ENCODE measurements around the gene ZNF507.
A peak's percentile ranks its signal among the peaks of the same experiment; 100 is the strongest.

Gene ZNF507

DNA sequence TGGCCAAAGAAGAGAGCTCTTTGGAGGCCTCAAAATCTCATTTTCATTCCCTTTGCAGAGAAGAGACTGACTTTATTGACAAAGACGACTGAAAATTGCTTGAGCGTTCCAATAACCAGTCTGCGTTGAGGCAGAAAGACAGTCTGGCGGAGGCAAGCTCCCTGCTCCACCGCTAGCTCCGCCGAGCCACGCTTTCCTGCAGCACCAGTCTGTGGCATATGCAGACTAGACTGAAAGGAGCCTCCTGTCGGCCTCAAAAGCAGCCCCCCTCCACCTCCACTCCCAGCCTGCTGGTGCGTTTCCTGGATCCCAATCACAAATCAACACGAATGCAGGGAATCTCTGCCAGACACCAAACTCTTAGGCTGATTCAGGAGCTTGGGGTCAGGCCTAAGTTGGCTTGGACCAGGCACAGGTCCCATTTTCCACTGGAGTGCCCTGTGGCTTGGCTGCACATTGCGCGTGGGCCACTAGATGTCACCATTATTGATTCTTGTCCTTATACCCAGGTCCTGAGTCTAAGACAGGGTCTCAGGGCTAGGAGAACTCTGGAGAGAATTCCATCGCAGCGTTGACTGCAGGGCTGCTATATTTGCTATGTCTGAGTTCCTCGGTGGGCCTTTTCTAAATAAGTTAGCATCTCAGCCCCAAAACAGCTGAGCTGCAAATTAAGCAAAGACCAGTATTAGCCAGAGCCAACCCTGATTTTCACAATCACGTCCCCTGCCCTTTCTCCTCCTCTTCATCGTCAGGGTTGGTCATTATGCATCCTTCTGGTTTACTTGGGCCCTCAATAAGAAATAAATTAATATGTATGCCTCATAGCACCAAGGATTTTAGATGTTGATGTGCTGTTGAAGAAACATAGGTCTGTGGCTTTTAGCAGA lies 5.2 kb upstream of the ZNF507 start:
- no peaks in the 10 kb centered on the region for H3K36me3 ChIP-seq (ENCODE audit: control insufficient read depth, insufficient read depth, low read length)
- 78 to 88% methylated on average over 14 to 16 of the region's 18 CpGs for WGBS, 2 experiments (ENCODE audit: insufficient coverage in 2 of 2)

DNA sequence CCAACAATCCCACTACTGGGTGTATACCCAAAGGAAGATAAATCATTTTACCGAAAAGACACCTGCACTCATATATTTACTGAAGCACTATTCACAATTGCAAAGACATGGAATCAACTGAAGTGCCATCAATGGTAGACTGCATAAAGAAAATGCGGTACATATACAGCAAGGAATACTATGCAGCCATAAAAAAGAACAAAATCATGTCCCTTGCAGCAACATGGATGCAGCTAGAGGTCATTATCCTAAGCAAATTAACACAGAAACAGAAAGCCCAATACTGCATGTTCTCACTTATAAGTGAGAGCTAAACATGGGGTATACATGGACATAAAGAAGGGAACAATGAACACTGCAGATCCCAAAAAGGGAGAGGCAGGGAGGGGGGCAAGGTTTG lies 2.7 kb upstream of the ZNF507 start:
- Histone ChIP-seq H3K9me3 (ENCODE audit: control insufficient read depth, low read length) (peaks cover 6% of the 10 kb centered on the region), H3K4me3 (ENCODE audit: extremely low read depth, insufficient read depth, low read length, poor library complexity, severe bottlenecking) (no peak overlapping the region), H3K27ac (ENCODE audit: low read depth, low read length, severe bottlenecking) (no peak overlapping the region), H3K36me3 (ENCODE audit: control insufficient read depth, insufficient read depth, low read length) (peaks cover 7% of the 10 kb centered on the region), H3K4me1 (ENCODE audit: control insufficient read depth, insufficient read depth, low read length, poor library complexity, severe bottlenecking) (no peaks in the 10 kb centered on the region)
- 78 to 89% methylated on average over 1 to 2 of the region's 2 CpGs for WGBS, 2 experiments (ENCODE audit: insufficient coverage in 2 of 2)

More for the DNA sequence above, 5.2 kb upstream of the ZNF507 start:
- no peak overlapping the region for H3K27ac ChIP-seq (ENCODE audit: low read depth, low read length, severe bottlenecking)
- H3K4me3 ChIP-seq (ENCODE audit: extremely low read depth, insufficient read depth, low read length, poor library complexity, severe bottlenecking), result no peak overlapping the region
- H3K4me1 ChIP-seq (ENCODE audit: control insufficient read depth, insufficient read depth, low read length, poor library complexity, severe bottlenecking), result no peaks in the 10 kb centered on the region
- peaks cover 6% of the 10 kb centered on the region for H3K9me3 ChIP-seq (ENCODE audit: control insufficient read depth, low read length)

DNA sequence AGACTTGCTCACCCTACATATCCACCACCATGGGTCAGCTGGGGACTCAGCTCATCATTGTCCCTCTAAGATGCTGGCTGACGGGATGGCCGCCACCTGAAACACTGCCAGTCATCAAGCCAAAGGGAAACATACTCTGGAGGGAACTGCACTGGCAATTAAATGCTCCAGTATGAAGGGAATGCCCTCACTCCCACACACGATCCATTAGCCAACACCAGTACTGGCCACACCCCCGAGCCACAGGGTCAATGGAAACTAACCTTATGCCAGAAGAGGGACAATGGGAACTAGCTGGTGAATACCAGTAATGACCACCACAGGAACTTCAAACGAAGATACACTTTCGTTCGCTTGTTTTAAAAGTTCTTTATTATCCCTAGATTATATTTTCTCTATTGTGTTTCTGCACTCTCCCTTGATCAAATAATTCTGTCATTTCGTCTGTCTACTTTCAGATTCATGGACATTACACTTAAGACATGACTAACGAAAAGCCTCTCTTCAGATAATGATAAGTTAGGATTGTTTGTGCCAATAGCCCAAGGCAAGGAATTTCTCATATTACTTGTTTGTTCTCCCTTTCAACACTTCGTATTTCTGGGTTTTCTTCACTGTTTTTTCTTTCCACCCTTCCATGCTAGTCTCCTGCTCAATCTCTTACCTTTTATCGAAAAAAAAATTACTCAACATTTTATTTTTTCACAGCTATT lies 1.7 kb upstream of the ZNF507 start:
- 90 to 100% methylated on average over 2 to 4 of the region's 11 CpGs for WGBS, 2 experiments (ENCODE audit: insufficient coverage in 2 of 2)
- no peaks in the 10 kb centered on the region for H3K4me1 ChIP-seq (ENCODE audit: control insufficient read depth, insufficient read depth, low read length, poor library complexity, severe bottlenecking)
- no peak overlapping the region for H3K4me3 ChIP-seq (ENCODE audit: extremely low read depth, insufficient read depth, low read length, poor library complexity, severe bottlenecking)
- peaks cover 11% of the 10 kb centered on the region for H3K36me3 ChIP-seq (ENCODE audit: control insufficient read depth, insufficient read depth, low read length)
- peaks cover 6% of the 10 kb centered on the region for H3K9me3 ChIP-seq (ENCODE audit: control insufficient read depth, low read length)
- H3K27ac ChIP-seq (ENCODE audit: low read depth, low read length, severe bottlenecking), result no peak overlapping the region

DNA sequence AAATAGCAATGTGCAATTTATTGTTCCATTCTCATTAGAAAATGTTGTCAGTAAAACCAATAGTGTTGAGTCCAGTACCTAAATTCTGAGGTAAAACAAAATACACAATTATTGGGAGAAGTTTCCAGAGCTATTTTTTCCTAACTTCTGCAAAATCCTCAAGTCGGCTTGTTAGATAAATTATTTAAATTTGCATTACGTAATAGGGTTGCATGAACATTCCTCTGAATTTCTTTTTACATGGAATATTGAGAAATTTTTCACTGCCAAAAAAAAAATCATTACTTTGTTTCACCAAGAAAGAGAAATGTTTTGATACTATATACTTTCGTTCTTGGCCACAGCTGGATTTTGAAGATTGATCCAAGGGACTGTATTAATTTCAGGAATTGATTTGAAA lies 1.5 kb downstream of the ZNF507 start:
- H3K36me3 ChIP-seq (ENCODE audit: control insufficient read depth, insufficient read depth, low read length), result peaks cover 19% of the 10 kb centered on the region
- peak overlapping the region; percentile 85 for H3K4me3 ChIP-seq (ENCODE audit: extremely low read depth, insufficient read depth, low read length, poor library complexity, severe bottlenecking)
- WGBS, 2 experiments (ENCODE audit: insufficient coverage in 2 of 2), result no CpG with 5 or more reads among the region's 3 CpGs

DNA sequence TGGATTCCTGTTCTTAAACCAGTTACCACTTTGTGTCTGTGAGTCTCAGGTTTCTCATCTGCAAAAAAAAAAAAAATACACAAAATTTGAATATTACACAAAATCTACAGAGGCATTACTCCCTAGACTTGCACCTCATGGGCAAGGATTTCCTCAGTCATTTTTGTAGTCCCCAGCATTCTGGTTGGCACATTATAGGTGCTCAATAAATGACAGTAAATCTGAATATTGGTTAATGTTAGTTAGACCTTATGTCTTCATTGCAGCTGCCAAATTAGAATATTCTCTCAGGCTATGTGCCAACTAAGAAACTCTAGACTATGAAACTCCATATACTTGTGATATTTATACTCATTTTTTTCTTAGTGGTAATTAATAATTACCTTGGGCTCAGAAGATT lies 2.2 kb downstream of the ZNF507 start:
- Histone ChIP-seq H3K27ac (ENCODE audit: low read depth, low read length, severe bottlenecking) (no peak overlapping the region), H3K9me3 (ENCODE audit: control insufficient read depth, low read length) (peaks cover 6% of the 10 kb centered on the region), H3K36me3 (ENCODE audit: control insufficient read depth, insufficient read depth, low read length) (peaks cover 24% of the 10 kb centered on the region), H3K4me3 (ENCODE audit: extremely low read depth, insufficient read depth, low read length, poor library complexity, severe bottlenecking) (no peak overlapping the region), H3K4me1 (ENCODE audit: control insufficient read depth, insufficient read depth, low read length, poor library complexity, severe bottlenecking) (no peaks in the 10 kb centered on the region)

More for the DNA sequence above, 1.5 kb downstream of the ZNF507 start:
- no peak overlapping the region for H3K27ac ChIP-seq (ENCODE audit: low read depth, low read length, severe bottlenecking)
- peaks cover 6% of the 10 kb centered on the region for H3K9me3 ChIP-seq (ENCODE audit: control insufficient read depth, low read length)
- H3K4me1 ChIP-seq (ENCODE audit: control insufficient read depth, insufficient read depth, low read length, poor library complexity, severe bottlenecking), result no peaks in the 10 kb centered on the region

DNA sequence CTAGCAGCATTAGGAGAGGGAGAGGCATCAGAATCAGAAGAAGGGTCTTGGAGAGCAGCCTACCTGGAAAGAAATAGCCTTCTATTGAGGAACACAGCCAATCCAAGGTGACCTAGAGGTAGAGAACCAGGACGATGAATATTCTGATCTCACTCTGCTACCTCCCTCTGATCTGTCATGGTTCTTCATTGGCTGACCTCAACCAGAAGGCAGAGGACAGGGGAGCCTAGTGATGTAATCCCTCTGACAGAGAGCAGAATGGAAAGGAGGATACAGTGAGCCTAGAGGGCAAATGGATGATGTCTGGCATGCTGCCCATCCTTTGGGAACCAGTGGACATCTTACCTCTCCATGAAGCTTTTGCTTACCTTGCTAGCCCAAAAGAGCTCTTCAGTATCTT lies 3.6 kb downstream of the ZNF507 start:
- Histone ChIP-seq H3K27ac (ENCODE audit: low read depth, low read length, severe bottlenecking) (no peak overlapping the region), H3K4me1 (ENCODE audit: control insufficient read depth, insufficient read depth, low read length, poor library complexity, severe bottlenecking) (no peaks in the 10 kb centered on the region), H3K9me3 (ENCODE audit: control insufficient read depth, low read length) (peaks cover 6% of the 10 kb centered on the region), H3K36me3 (ENCODE audit: control insufficient read depth, insufficient read depth, low read length) (peaks cover 39% of the 10 kb centered on the region), H3K4me3 (ENCODE audit: extremely low read depth, insufficient read depth, low read length, poor library complexity, severe bottlenecking) (no peak overlapping the region)
- 88% methylated on average over 1 of the region's 1 CpG; no CpG with 5 or more reads in 1 of the 2 experiments for WGBS, 2 experiments (ENCODE audit: insufficient coverage in 2 of 2)

DNA sequence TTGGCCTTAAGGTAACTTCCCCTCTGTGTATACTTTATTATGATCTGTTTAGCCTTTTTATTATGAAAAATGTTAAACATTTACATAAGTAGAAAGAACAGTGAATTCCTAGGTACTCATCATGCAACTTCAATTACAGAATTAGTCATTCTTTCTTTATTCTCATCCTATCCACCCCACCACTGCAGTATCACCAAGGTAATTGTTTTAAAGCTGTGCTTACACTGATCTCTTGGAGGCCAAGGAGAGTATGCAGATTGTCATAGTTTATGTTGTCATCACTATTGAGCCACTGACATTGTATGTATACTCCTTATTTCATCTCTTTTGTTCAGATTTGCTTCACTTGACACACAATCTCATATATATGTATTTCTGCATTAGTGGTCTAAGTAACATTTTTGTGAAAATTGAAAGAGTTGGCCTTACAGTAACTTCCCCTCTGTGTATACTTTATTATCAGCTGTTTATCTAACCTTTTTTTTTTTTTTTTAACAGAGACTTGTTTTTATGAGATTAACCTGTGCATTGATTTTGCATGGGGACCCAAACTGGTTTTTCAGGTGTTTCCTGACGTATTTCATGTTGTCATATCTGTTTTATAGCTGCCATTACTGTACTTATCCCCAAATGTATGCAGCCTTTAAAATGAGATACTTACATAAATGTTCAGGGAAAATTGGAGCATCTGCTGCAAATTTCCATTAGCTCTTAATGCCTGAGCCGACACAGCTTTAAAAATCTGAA lies 4.5 kb downstream of the ZNF507 start:
- Histone ChIP-seq H3K9me3 (ENCODE audit: control insufficient read depth, low read length) (peaks cover 2% of the 10 kb centered on the region), H3K4me3 (ENCODE audit: extremely low read depth, insufficient read depth, low read length, poor library complexity, severe bottlenecking) (no peak overlapping the region), H3K36me3 (ENCODE audit: control insufficient read depth, insufficient read depth, low read length) (peaks cover 47% of the 10 kb centered on the region), H3K4me1 (ENCODE audit: control insufficient read depth, insufficient read depth, low read length, poor library complexity, severe bottlenecking) (no peaks in the 10 kb centered on the region), H3K27ac (ENCODE audit: low read depth, low read length, severe bottlenecking) (no peak overlapping the region)
- WGBS, 2 experiments (ENCODE audit: insufficient coverage in 2 of 2), result 100% methylated on average over 1 of the region's 2 CpGs; no CpG with 5 or more reads in 1 of the 2 experiments

DNA sequence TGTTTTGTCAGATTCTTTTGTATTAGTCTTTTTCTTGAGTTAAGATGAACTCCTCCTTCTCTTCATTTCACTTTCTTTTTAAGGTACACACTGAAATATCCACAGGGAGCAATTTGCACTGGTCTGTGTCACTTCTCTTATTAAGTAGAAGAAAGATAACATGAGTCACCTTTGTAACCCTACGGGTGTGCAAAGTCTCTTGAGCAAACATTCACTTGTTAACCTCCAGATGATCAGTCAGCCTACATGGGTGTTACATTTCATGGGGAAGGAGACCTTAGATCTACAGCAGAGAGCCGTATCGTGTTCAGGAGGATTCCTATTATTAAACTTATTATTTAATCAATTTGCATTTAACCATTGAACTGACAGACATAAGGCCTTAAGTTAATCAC lies 5.1 kb downstream of the ZNF507 start:
- Histone ChIP-seq H3K4me3 (ENCODE audit: extremely low read depth, insufficient read depth, low read length, poor library complexity, severe bottlenecking) (no peak overlapping the region), H3K4me1 (ENCODE audit: control insufficient read depth, insufficient read depth, low read length, poor library complexity, severe bottlenecking) (no peaks in the 10 kb centered on the region), H3K27ac (ENCODE audit: low read depth, low read length, severe bottlenecking) (no peak overlapping the region), H3K36me3 (ENCODE audit: control insufficient read depth, insufficient read depth, low read length) (peaks cover 53% of the 10 kb centered on the region), H3K9me3 (ENCODE audit: control insufficient read depth, low read length) (no peaks in the 10 kb centered on the region)
- 71 to 100% methylated on average over 1 of the region's 3 CpGs for WGBS, 2 experiments (ENCODE audit: insufficient coverage in 2 of 2)

DNA sequence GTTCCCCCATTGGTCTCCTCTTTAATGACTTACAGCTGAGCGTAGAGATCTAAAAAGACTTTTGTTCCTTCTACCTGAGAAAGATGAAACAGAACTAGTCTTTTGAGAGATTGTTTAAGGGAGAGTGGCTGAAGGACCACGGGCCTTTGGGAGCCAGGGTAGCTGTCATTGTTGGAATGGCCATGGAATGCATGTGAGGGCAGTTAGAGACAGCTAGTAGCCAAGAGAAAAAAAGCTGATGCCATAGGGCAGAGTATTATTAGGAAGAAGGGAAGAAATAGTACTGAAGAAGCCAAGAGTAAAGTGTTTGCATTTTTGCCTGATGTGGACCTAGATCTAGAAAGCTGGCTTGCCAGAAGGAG lies 5.6 kb downstream of the ZNF507 start:
- no peak overlapping the region for H3K4me3 ChIP-seq (ENCODE audit: extremely low read depth, insufficient read depth, low read length, poor library complexity, severe bottlenecking)
- H3K9me3 ChIP-seq (ENCODE audit: control insufficient read depth, low read length), result no peaks in the 10 kb centered on the region
- 94 to 95% methylated on average over 1 to 2 of the region's 2 CpGs for WGBS, 2 experiments (ENCODE audit: insufficient coverage in 2 of 2)
- peaks cover 58% of the 10 kb centered on the region for H3K36me3 ChIP-seq (ENCODE audit: control insufficient read depth, insufficient read depth, low read length)
- H3K27ac ChIP-seq (ENCODE audit: low read depth, low read length, severe bottlenecking), result no peak overlapping the region
- no peaks in the 10 kb centered on the region for H3K4me1 ChIP-seq (ENCODE audit: control insufficient read depth, insufficient read depth, low read length, poor library complexity, severe bottlenecking)

DNA sequence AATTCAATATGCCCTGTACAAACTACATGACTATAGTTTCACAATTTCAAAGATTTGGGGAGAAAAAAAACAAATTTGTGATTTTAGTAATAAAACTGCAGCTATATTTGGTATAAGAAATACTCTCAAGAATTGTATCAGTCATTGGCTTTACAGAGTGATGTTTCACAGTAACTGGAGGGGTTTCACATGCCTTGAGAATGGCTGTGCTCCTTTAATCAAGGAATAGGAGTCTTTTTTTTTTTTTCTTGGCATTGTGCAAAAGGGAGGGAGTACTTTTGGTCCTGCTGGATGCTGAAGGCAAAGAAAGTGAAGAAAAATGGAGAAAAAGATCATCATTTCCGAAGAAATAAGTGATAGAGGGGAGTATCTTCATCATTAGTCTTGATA lies 6.8 kb downstream of the ZNF507 start:
- no peaks in the 10 kb centered on the region for H3K9me3 ChIP-seq (ENCODE audit: control insufficient read depth, low read length)

More for the DNA sequence above, 6.8 kb downstream of the ZNF507 start:
- Histone ChIP-seq H3K4me1 (ENCODE audit: control insufficient read depth, insufficient read depth, low read length, poor library complexity, severe bottlenecking) (no peaks in the 10 kb centered on the region), H3K36me3 (ENCODE audit: control insufficient read depth, insufficient read depth, low read length) (peaks cover 68% of the 10 kb centered on the region), H3K4me3 (ENCODE audit: extremely low read depth, insufficient read depth, low read length, poor library complexity, severe bottlenecking) (no peak overlapping the region), H3K27ac (ENCODE audit: low read depth, low read length, severe bottlenecking) (no peak overlapping the region)
- 91 to 100% methylated on average over 1 of the region's 1 CpG for WGBS, 2 experiments (ENCODE audit: insufficient coverage in 2 of 2)

Data from mesodermal cell (in vitro differentiated cells).